NOMO-1 (cell line): ENCODE data around the gene HUNK.
"Not testable (repeated sequence)": the region's sequence is repeated elsewhere in the genome, so short reads cannot be mapped to it uniquely, and the experiment has no call there.

Experiments
- DNase-seq, 2 experiments: peaks; one replicate each; lab custom pipeline; 2025; ENCODE audit not compliant: unreplicated experiment in 2 of 2; lab: John Stamatoyannopoulos, UW

Gene HUNK

DNA sequence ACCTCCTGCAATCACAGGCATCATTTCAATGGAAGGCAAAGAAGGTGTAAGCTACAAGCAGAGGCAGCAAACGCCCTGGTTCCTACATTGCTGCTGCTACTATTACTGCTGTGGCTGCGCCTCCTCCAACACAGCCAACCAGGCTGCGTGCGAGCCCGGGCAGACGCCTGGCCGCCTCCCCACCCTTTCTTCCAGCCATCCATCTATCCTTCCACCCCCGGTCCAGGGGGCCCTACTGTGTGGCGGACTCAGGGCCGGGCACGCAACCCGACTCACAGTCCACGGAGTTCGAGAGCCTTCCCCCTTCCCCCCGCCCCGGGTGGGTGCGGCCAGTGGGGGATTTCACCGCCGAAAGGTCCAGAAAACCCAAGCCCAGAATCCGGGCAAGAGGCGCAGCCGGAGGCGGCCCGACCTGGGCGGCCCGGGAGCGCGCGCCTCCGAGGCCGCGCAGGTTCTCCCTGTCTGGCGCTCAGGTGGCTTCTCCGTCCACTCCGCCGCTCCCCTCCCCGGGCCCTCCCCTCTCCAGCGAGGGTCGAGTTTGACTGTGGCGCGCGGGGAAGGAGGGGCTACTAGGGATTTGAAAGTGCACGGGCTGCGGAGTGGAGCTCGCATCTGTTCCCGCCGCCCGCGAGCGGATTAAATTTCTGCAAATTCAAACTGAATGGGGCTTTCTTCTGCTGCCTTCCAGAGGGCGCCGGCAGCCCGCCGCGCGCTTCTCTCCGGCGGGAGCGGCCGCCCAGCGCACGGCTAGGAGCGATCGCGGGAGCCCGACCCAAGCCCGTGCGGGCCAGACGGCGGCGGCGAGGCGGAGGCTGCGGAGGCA lies at the start of gene HUNK:
HUNK (plus strand) TSS at position 569 of the 823 bp plus-strand sequence. CDS start 655 bp downstream, outside the sequence.
- DNase-seq, result peak; percentile 31 to 37

- DNase-seq, result no peak
Measured at GRCh38 chr21:31829736-31830472, 42.9 kb upstream of the HUNK start.

DNA sequence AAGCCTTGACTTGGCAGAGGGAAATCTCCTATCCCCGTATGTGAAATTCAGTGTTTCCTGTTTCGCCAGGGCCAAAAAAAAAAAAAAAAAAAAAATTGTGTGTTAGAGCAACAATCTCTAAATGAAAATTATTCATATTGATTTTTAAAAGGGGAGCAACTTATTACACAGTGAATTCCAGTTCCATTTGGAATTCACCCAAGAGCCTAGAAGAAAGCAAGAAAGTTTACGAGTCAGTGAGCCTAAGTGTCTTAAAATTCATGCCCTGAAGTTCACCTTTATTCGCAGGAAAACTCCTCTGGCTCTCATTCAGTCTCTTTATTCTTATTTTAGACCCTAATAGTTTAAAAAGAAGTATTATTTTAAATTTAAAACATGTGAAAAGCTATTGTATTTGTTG lies 42.1 kb upstream of the HUNK start:
- DNase-seq, result no peak

DNA sequence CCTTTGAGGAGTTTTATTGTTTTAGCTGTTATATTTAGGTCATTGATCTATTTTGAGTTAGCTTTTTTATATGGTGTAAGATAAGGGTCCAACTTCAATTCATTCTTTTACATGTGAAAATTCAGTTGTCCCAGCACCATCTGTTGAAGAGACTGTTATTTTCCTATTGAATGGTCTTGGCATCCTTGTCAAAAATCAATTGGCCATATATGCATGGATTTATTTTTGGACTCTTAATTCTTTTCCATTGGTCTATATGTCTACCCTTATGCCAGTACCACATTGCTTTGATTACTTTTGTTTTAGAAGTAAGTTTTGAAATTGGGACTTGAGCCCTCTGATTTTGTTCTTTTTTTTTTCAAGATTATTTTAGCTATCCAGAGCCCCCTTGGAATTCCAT lies 35.8 kb upstream of the HUNK start:
- no peak for DNase-seq

- peak; percentile 71 to 92 for DNase-seq
Measured at GRCh38 chr21:31837618-31838390, 35.0 kb upstream of the HUNK start.

- DNase-seq, result peak in 1 of 2 experiments; percentile 11
Measured at GRCh38 chr21:31838586-31839355, 34.0 kb upstream of the HUNK start.

GRCh38 chr21:31844206-31844605 lies 28.6 kb upstream of the HUNK start:
- DNase-seq, result no peak

- DNase-seq, result peak; percentile 42 to 70
Measured at GRCh38 chr21:31845151-31845729, 27.6 kb upstream of the HUNK start.

GRCh38 chr21:31846690-31847089 lies 26.1 kb upstream of the HUNK start:
- no peak for DNase-seq

GRCh38 chr21:31847761-31848160 lies 25.1 kb upstream of the HUNK start:
- no peak for DNase-seq

DNA sequence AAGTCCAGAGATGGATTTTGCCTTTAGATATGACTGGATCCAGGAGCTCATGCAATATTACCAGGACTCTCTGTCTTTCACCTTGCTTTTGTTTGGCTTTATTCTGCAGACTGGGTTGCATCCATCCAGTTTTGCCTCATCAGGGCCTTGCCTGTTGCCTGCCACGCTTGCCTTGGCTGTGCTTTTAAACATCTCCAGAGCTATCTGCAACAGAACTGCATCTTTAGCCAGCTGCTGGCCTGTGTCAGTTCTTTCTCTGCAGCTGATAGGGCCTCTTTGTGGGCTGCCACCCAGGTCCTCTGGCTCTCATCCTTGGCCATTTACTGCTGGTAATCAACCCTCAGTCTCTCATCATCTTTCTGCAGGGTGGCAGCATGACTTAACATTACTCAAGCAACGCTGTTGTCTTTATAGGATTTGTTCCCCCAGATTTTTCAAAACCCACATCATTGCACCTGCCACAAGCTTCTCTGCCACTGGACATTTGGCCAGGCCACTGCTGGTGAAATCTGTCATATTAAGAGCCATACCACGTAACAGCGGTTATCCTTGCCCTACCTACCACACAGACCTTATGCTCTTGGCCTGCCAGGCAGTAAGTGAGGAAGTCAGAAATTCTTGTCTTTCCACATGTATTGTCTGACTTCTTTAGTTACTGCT lies 24.4 kb upstream of the HUNK start:
- DNase-seq, result no peak

- DNase-seq, result no peak
Measured at GRCh38 chr21:31850886-31851285, 21.9 kb upstream of the HUNK start.

- no peak for DNase-seq
Measured at GRCh38 chr21:31855180-31855579, 17.6 kb upstream of the HUNK start.

DNA sequence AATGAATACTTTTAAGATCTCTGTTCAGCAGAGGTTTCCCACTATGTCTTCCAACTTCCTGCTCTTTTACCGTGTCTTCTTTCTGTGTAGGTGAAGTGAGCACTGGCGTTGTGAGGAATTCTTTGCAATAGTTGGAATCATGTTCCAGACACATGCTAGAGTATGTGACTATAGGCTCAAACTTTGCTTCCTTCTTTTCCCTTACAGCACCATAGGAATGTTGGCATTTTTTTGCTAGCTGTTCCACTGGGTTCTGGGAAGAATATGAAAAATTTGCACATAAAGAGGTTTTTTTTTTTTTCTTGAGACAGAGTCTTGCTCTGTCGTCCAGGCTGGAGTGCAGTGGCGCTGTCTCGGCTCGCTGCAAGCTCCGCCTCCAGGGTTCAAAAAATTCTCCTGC lies 15.7 kb upstream of the HUNK start:
- DNase-seq, result no peak

- not testable (repeated sequence) for DNase-seq
Measured at GRCh38 chr21:31857631-31858030, 15.2 kb upstream of the HUNK start.

- DNase-seq, result no peak
Measured at GRCh38 chr21:31860851-31861250, 12.0 kb upstream of the HUNK start.

- DNase-seq, result no peak
Measured at GRCh38 chr21:31862078-31862477, 10.7 kb upstream of the HUNK start.

DNA sequence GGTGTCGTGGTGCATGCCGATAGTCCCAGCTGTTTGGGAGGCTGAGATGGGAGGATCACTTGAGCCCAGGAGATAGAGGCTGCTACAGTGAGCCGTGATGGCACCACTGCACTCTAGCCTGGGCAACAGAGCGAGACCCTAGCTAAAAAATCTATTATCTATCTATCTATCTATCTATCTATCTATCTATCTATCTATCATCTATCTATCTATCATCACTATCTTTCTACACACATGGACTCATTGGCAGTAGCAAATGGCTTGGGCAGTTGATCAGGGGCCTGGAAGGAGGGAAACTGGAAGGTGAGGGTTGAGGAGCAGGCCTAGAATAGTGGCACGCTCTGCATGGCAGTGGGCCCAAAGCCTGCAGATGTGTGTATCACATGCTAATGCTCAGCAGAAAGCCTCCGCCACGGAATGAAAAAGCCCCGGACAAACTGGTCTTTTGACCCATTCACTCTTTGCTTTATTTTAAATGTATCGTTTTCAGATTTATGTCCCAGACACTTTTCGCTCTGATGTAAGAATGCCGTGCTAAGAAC lies 7.3 kb upstream of the HUNK start:
- no peak for DNase-seq

- peak; percentile 44 to 46 for DNase-seq
Measured at GRCh38 chr21:31866077-31866511, 6.7 kb upstream of the HUNK start.
